Measurements from ENCODE around the gene CTDNEP1.
"Not testable (repeated sequence)": the region's sequence is repeated elsewhere in the genome, so short reads cannot be mapped to it uniquely, and the experiment has no call there.

CTDNEP1 gene

GRCh38 chr17:7243838-7244237 lies 7.7 kb downstream of the CTDNEP1 start:
- DNase-seq = not testable (repeated sequence)

- no peak for DNase-seq
These were observed 8.1 kb downstream of the CTDNEP1 start for GRCh38 chr17:7243453-7243729.

- DNase-seq = no peak
These were observed 8.6 kb downstream of the CTDNEP1 start for GRCh38 chr17:7242717-7243452.

- DNase-seq = no peak
These were observed 9.5 kb downstream of the CTDNEP1 start, which contains the start of gene GABARAP for GRCh38 chr17:7241783-7242716. Gene GABARAP, minus strand, starts transcription at chr17:7242449. Its CDS starts 119 bp downstream, at chr17:7242330.

GRCh38 chr17:7241090-7241733 lies 10.3 kb downstream of the CTDNEP1 start:
- no peak for DNase-seq

- peak; percentile 72 for DNase-seq
These were observed 11.2 kb downstream of the CTDNEP1 start for GRCh38 chr17:7240375-7240774.

GRCh38 chr17:7239091-7240027 lies 12.2 kb downstream of the CTDNEP1 start, which contains the start of gene PHF23:
Gene PHF23, minus strand, starts transcription at chr17:7239457. Its CDS starts 178 bp downstream, at chr17:7239279.
- DNase-seq = peak; percentile 85

GRCh38 chr17:7238420-7239090 lies 13.0 kb downstream of the CTDNEP1 start:
- no peak for DNase-seq

- DNase-seq = no peak
These were observed 13.6 kb downstream of the CTDNEP1 start for GRCh38 chr17:7237761-7238419.

- DNase-seq = no peak
These were observed 14.2 kb downstream of the CTDNEP1 start for GRCh38 chr17:7237266-7237760.

- no peak for DNase-seq
These were observed 14.7 kb downstream of the CTDNEP1 start for GRCh38 chr17:7236808-7237207.

- DNase-seq = no peak
These were observed 15.6 kb downstream of the CTDNEP1 start for GRCh38 chr17:7235693-7236665.

- peak; percentile 72 for DNase-seq
These were observed 17.2 kb downstream of the CTDNEP1 start, which contains the start of gene DVL2 for GRCh38 chr17:7234083-7234951. Gene DVL2, minus strand, starts transcription at chr17:7234517. Its CDS starts 255 bp downstream, at chr17:7234262.

- DNase-seq = no peak
These were observed 17.8 kb downstream of the CTDNEP1 start for GRCh38 chr17:7233701-7234082.

GRCh38 chr17:7232114-7232513 lies 19.4 kb downstream of the CTDNEP1 start:
- no peak for DNase-seq

GRCh38 chr17:7229504-7229903 lies 22.0 kb downstream of the CTDNEP1 start:
- DNase-seq = no peak

GRCh38 chr17:7228920-7229319 lies 22.6 kb downstream of the CTDNEP1 start:
- no peak for DNase-seq
